ENCODE data around the gene PMM1. TPM values are rescaled to one million over a fixed set of nuclear protein-coding genes. Genes with fewer than 3 reads are reported as not detected.

PMM1 gene
- total RNA-seq, 1 experiment from 2014 or later = 18.6 TPM

DNA sequence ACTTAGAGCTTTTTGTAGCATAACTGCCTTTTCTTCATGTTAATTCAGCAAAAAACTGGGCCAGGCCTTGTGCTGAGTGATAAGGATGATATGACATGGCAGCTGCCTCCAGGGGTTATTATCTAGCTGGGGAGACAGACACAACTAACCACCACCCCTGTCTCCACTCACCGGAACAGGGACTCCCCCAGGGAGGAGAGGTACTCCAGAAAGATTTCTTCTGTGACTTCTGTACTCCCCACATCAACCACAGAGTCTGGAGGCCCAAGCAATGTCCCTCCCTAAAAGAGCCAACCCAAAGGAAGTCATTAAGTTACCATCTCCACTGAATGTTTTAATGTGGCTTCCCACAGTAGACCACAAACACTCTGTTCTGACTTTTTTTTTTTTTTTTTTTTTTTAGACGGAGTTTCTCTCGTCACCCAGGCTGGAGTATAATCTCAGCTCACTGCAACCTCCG, 14.3 kb upstream of the PMM1 start:
- TF ChIP-seq, protein P1, sequence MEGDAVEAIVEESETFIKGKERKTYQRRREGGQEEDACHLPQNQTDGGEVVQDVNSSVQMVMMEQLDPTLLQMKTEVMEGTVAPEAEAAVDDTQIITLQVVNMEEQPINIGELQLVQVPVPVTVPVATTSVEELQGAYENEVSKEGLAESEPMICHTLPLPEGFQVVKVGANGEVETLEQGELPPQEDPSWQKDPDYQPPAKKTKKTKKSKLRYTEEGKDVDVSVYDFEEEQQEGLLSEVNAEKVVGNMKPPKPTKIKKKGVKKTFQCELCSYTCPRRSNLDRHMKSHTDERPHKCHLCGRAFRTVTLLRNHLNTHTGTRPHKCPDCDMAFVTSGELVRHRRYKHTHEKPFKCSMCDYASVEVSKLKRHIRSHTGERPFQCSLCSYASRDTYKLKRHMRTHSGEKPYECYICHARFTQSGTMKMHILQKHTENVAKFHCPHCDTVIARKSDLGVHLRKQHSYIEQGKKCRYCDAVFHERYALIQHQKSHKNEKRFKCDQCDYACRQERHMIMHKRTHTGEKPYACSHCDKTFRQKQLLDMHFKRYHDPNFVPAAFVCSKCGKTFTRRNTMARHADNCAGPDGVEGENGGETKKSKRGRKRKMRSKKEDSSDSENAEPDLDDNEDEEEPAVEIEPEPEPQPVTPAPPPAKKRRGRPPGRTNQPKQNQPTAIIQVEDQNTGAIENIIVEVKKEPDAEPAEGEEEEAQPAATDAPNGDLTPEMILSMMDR (conservative IDR thresholded peaks at IDR 0.05; ENCODE audit: low read depth, low read length) = no peak
- TF ChIP-seq EZH2 (IDR thresholded peaks at IDR 0.05; ENCODE audit: low read length, unreplicated experiment) (no peak), EZH2phosphoT487 (IDR thresholded peaks at IDR 0.05; ENCODE audit: borderline replicate concordance, low read length) (no peak)
- DNase-seq (no peak), ATAC-seq (no peak)
- H3K4me2 ChIP-seq (ENCODE audit: low read length) = no peak overlapping the region
- H3K4me1 ChIP-seq (ENCODE audit: insufficient read depth, low read length) = no peaks in the 10 kb centered on the region
- H3K9me2 ChIP-seq (replicated peaks; ENCODE audit: low read length) = no peaks in the 10 kb centered on the region
- no peaks in the 10 kb centered on the region for H4K20me1 ChIP-seq (ENCODE audit: low read length)
- H2AFZ ChIP-seq (ENCODE audit: low read length) = no peak overlapping the region
- no peaks in the 10 kb centered on the region for H3F3A ChIP-seq (ENCODE audit: low read length, unreplicated experiment)
- BruUV-seq (replicated peaks) = no TSS peak
- no peak overlapping the region for H3K4me3 ChIP-seq (ENCODE audit: low read length)
- no peaks in the 10 kb centered on the region for H3K79me2 ChIP-seq (ENCODE audit: low read length)
- intact Hi-C loops (cut with micrococcal nuclease) = no loop called here
- no peaks in the 10 kb centered on the region for H3K9me3 ChIP-seq (ENCODE audit: low read length)
- no peaks in the 10 kb centered on the region for H3K27me3 ChIP-seq (ENCODE audit: low read length)
- POLR2A ChIA-PET (ENCODE audit: unreplicated experiment) = no interaction called here
- peaks cover 4% of the 10 kb centered on the region; the same call in 1 of the 2 replicates for H3K36me3 ChIP-seq (ENCODE audit: low read depth, low read length)
- no peak overlapping the region for H3K27ac ChIP-seq (ENCODE audit: low read length)
- CTCF ChIA-PET = no interaction called here
- no peak overlapping the region for H3K9ac ChIP-seq (ENCODE audit: low read length)

DNA sequence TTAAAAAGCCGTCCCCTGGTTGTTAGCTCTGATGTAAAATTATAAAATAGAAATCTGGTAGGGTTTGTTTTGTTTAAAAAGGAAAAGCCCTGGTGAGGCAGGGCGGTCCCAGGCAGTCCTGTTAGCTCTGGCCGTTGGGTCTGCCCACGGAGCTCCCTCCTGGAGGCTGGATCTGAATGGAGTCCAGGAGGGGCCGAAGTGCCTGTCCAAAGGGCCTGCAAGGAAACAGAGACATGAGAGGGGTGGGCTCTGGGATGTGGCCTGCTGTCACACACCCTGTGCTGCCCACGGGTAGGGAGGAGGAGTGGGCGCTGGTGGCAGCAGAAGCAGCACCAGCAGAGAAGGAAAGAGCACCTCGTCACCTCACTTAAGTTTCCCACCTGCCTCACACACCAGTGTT, 11.3 kb upstream of the PMM1 start:
- TF ChIP-seq, protein P1 (conservative IDR thresholded peaks at IDR 0.05; ENCODE audit: low read depth, low read length) = no peak
- no peak for TF ChIP-seq EZH2phosphoT487 (IDR thresholded peaks at IDR 0.05; ENCODE audit: borderline replicate concordance, low read length)
- TF ChIP-seq EZH2 (IDR thresholded peaks at IDR 0.05; ENCODE audit: low read length, unreplicated experiment) = no peak
- peaks cover 4% of the 10 kb centered on the region; the same call in 1 of the 2 replicates for H3K36me3 ChIP-seq (ENCODE audit: low read depth, low read length)
- H3K4me2 ChIP-seq (ENCODE audit: low read length) = no peak overlapping the region
- H3F3A ChIP-seq (ENCODE audit: low read length, unreplicated experiment) = no peaks in the 10 kb centered on the region
- no peak for ATAC-seq
- no peak overlapping the region for H3K9ac ChIP-seq (ENCODE audit: low read length)
- no TSS peak for BruUV-seq (replicated peaks)
- H2AFZ ChIP-seq (ENCODE audit: low read length) = no peak overlapping the region
- no peak overlapping the region for H3K4me3 ChIP-seq (ENCODE audit: low read length)
- ChIA-PET CTCF (no interaction called here), POLR2A (ENCODE audit: unreplicated experiment) (no interaction called here)
- no peak overlapping the region for H3K27ac ChIP-seq (ENCODE audit: low read length)
- no peaks in the 10 kb centered on the region for H3K27me3 ChIP-seq (ENCODE audit: low read length)
- no peaks in the 10 kb centered on the region for H4K20me1 ChIP-seq (ENCODE audit: low read length)
- H3K9me3 ChIP-seq (ENCODE audit: low read length) = no peaks in the 10 kb centered on the region
- no peaks in the 10 kb centered on the region for H3K9me2 ChIP-seq (replicated peaks; ENCODE audit: low read length)
- H3K79me2 ChIP-seq (ENCODE audit: low read length) = no peaks in the 10 kb centered on the region
- intact Hi-C loops (cut with micrococcal nuclease) = no loop called here
- 0 out of 2 replicates have a peak, but pooled peaks cover 3% of the 10 kb centered on the region for H3K4me1 ChIP-seq (ENCODE audit: insufficient read depth, low read length)
- no peak for DNase-seq

DNA sequence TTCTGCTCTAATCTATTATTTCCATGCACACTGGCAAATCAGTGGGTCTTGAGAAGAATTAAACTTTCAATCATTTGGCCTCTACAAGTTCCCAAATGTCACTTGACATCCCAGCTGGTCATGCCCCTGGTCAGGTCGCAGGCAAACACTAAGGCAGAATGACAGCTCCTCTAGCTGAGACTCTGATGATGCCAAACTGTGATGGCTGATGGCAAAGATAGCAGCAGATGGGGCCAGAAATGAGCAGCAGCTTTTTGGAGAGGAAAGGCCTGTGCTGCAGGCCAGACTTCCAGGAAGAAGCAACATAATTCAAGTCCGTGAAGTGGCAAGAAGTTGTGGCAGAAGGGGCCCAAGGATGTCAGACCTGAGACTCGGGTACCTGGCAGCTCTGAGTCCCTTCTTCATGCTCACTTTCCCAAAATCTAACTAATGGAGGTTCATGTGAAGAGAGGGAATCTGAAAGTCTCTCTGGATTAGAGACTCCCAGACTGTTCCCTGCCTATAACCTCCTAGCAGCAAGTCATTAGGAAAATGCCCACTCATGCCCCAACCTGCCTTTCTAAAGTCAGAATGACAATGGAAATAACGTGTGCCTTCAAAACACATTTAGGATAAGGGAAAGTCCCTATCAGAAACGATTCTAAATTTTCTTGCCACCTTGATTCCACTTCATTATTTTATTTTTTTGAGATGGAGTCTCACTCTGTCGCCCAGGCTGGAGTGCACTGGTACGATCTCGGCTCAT, 9.4 kb upstream of the PMM1 start:
- CTCF ChIA-PET = no interaction called here
- Histone ChIP-seq H3K27ac (ENCODE audit: low read length) (no peak overlapping the region), H3K9me2 (replicated peaks; ENCODE audit: low read length) (no peaks in the 10 kb centered on the region), H3K36me3 (ENCODE audit: low read depth, low read length) (no peaks in the 10 kb centered on the region; the same call in 1 of the 2 replicates), H3K4me1 (ENCODE audit: insufficient read depth, low read length) (0 out of 2 replicates have a peak, but pooled peaks cover 3% of the 10 kb centered on the region), H3K9ac (ENCODE audit: low read length) (no peak overlapping the region), H3K79me2 (ENCODE audit: low read length) (no peaks in the 10 kb centered on the region), H3F3A (ENCODE audit: low read length, unreplicated experiment) (no peaks in the 10 kb centered on the region), H4K20me1 (ENCODE audit: low read length) (no peaks in the 10 kb centered on the region), H2AFZ (ENCODE audit: low read length) (no peak overlapping the region), H3K27me3 (ENCODE audit: low read length) (no peaks in the 10 kb centered on the region), H3K4me3 (ENCODE audit: low read length) (no peak overlapping the region), H3K4me2 (ENCODE audit: low read length) (no peak overlapping the region), H3K9me3 (ENCODE audit: low read length) (no peaks in the 10 kb centered on the region)
- BruUV-seq (replicated peaks) = no TSS peak
- ATAC-seq (no peak), DNase-seq (no peak)
- intact Hi-C loops (cut with micrococcal nuclease) = no loop called here
- TF ChIP-seq, protein P1 (conservative IDR thresholded peaks at IDR 0.05; ENCODE audit: low read depth, low read length) = no peak
- TF ChIP-seq EZH2phosphoT487 (IDR thresholded peaks at IDR 0.05; ENCODE audit: borderline replicate concordance, low read length) (no peak), EZH2 (IDR thresholded peaks at IDR 0.05; ENCODE audit: low read length, unreplicated experiment) (no peak)
- POLR2A ChIA-PET (ENCODE audit: unreplicated experiment) = no interaction called here

All from PC-3 (cell line).